MM.1S (cell line): ENCODE results near the gene PAPOLG.

Experiments used
- EZH2 ChIP-seq: fragments of 300-600 bp; sonication (generic); optimal IDR thresholded peaks from 2 replicates; pipeline ENCODE3; 2017; ENCODE audit warnings: low read depth, mild to moderate bottlenecking, antibody characterized with exemption, low read length, mixed read lengths
- EZH2phosphoT487 ChIP-seq: fragments of 300-600 bp; sonication (generic); IDR thresholded peaks from 2 replicates; pipeline ENCODE4 v1.6.1; 2018; ENCODE audit warnings: antibody characterized with exemption, low read length
- TF ChIP-seq, protein P1 (sequence below): fragments of 300-600 bp; sonication (generic); IDR thresholded peaks from 2 replicates; pipeline ENCODE4 v1.5.1; 2016; ENCODE audit warnings: antibody characterized with exemption, low read length, mixed read lengths

- TF ChIP-seq, protein P1, sequence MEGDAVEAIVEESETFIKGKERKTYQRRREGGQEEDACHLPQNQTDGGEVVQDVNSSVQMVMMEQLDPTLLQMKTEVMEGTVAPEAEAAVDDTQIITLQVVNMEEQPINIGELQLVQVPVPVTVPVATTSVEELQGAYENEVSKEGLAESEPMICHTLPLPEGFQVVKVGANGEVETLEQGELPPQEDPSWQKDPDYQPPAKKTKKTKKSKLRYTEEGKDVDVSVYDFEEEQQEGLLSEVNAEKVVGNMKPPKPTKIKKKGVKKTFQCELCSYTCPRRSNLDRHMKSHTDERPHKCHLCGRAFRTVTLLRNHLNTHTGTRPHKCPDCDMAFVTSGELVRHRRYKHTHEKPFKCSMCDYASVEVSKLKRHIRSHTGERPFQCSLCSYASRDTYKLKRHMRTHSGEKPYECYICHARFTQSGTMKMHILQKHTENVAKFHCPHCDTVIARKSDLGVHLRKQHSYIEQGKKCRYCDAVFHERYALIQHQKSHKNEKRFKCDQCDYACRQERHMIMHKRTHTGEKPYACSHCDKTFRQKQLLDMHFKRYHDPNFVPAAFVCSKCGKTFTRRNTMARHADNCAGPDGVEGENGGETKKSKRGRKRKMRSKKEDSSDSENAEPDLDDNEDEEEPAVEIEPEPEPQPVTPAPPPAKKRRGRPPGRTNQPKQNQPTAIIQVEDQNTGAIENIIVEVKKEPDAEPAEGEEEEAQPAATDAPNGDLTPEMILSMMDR, result no peak
- TF ChIP-seq EZH2 (no peak), EZH2phosphoT487 (no peak)
These were observed 66.9 kb downstream of the PAPOLG start for GRCh38 chr2:60822987-60823386.
